Cortex of kidney (tissue), 1 donor: Measurements from ENCODE around the gene FARSB.
"Not testable (repeated sequence)": the region's sequence is repeated elsewhere in the genome, so short reads cannot be mapped to it uniquely, and the experiment has no call there.

ENCODE experiments used
- DNase-seq: peaks from one replicate; lab custom pipeline; 2025; lab: John Stamatoyannopoulos, UW

The FARSB gene

DNA sequence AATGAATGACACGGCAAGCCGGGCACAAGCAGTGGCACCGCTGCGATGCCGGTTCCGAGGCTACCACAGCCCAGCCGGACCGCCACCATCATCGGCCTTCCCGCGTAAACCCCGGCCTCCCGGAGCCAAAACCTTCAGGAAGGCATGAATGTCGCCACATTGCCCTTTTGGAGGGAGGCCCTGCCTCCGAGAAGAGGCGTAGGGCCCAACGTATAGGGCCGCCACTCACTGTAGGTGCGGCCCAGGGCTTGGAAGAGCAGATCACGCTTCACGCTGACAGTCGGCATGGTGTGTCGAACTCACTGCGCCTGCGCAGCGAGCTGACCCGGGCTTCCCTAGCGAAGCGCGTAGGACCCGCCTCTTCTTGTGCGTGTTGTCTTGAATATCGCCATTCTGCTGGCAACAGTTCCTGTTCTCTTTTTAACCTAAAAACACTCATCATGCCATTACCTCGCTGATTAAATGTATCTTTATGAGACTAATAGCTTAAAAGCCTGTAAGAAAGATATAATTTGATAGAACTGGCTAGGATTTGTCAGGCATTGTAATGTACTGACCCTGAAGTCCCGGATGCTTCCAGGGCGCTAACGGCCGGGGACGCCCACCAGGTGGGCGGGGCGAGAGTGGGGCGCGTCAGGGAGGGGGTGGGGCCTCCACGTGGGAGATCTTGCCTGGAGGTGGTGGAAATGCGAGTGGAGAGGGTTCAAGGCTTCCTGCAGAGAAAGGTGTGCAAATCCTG is at the start of gene FARSB:
Gene FARSB (minus strand): TSS at position 306 of the 739 bp plus-strand sequence. CDS start 19 bp downstream, at position 287.
- peak; percentile 80 for DNase-seq

DNA sequence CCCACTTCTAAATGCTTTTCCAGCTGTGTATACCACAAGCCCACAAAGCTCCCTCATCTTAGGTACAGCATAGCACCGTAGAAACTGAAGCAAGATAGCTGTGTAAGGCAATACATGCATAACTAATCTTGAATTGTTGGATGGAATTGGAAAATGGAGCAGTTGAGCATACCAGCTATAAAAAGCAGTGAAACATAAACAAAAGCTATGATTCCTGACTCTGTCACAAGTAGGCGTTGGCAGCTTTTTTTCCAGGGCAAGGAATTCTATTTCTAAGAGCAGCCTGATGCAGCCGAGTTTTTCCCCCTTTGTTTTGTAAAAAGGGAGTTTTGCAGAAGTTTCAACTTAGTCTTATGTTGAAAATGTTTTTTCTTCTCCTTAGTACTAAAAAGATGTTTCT is 48.0 kb upstream of the FARSB start:
- no peak for DNase-seq

DNA sequence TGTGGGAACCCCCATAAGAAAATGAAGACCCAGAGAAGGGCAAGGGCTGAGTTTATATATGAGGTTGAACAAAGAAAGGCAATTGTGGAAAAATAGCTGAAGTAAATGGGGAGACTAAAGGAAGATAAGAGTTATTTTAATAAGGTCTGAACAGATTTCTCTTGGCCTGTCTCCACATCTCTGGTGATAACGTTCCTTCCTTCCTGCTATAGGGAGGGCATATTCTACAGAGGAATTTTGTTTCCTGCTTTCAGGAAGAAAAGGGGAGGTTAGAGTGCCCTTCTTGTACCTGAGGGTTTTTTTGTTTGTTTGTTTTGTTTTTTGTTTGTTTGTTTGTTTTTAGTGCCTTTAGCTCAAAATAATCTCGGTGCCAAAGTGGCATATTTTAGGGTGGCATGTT is 47.2 kb upstream of the FARSB start:
- DNase-seq = no peak

DNA sequence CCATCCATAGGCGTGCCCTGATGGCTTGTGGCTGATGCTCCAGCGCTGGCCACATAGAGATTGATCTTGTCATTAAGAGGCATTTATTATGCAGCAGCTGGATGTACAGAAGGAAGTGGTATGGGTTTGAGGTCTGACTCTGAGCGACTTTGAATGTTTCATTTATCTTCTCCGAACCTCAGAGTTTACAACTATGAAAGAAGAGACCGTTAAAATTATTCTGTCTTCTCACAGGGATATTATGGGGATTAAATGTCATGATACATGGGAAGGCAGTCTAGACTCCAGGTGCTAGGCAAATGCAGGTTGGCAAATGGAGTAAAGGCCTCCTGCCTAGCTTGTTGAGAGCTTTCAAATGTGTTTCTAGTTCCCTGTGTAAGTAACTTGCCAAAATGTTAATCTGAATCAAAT is 45.8 kb upstream of the FARSB start:
- DNase-seq = no peak

DNA sequence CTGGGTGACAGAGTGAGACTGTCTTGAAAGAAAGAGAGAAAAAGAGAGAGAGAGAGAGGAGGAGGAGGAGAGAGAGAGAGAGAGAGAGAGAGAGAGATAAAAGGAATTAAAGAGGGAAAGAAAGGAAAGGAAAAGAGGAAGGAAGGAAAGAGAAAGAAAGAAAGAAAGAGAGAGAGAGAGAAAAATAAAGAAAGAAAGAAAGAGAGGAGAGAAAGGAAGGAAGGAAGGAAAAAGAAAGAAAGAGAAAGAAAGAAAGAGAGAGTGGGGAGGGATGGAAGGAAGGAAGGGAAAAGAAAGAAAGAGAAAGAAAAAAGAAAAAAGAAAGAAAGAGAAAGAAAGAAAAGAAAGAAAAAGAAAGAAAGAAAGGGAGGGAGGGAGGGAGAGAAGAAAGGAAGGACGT is 45.3 kb upstream of the FARSB start:
- no peak for DNase-seq

DNA sequence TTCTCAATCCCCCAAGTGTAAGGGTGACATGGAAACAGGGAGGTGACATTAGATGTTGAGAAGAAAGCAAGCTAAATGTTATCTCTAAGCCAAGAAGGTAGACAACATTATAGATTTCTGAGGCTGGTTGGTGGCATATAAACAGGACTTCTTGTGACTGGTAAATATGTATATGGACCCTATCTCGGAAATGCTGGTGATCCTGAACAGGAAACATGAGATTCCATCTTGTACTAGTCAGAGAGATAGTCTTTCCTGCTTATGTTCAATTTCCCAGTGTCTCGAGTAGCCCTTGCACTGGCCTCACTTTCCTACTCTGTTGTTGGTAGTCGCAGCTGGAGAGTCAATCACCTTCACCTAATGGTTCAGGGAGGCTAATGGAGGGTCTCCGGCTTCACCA is 42.4 kb upstream of the FARSB start:
- DNase-seq = no peak

DNA sequence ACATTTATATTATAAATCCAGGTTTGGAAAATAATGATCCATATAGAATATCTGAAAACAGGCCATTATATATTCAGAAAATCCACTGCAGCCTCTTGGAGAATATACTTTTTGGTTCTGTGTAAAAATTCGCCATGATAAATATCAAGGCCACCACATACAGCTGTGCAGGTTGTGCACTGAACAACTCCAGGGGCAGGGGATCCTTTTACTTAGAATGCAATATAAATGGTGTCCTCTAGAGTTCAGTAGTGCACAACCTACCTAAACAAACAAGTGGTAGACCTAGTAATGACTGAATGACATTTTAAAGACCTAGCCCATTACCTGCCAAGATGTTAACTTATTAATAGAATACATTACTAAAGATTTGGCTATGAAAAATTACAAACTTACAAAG is 37.9 kb upstream of the FARSB start:
- no peak for DNase-seq

DNA sequence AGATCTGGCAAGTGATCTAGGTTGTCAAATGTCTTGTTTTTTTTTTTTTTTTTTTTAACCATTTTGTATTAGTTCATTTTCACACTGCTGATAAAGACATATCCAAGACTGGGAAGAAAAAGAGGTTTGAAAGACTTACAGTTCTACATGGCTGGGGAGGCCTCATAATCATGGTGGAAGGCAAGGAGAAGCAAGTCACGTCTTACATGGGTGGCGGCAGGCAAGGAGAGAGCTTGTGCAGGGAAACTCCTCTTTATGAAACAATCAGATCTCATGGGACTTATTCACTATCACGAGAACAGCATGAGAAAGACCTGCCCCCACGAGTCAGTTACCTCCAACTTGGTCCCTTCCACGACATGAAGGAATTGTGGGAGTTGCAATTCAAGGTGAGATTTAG is 37.5 kb upstream of the FARSB start:
- DNase-seq = not testable (repeated sequence)

DNA sequence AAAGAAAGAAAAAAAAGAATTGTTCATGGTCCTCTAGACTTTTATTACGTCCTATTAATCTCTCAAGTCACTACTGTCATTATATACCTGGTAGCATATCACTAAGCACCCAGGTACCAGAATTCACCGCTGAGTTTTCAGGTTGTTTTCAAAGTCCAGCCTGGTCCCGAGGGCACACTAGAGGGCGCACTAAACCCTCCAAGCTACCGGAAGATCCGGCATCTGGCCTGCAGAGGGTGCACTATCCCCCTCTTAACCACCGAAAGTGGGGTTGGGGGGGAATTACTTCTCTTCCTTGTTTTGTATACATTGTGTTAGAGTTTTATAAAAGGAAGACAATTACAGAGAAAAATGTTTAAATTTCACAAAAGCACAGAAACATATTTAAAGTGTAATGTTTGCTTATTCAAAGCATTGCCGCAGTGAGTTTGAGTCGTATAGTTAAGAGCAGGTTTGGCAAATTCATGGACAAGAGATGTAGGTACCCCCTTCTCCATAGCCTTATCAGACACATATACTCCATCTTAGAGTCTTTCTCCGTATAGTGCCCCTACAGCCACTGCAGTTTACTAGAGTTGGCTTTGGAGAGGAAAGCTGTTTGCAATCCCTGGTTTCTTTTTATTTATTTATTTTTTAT is 34.8 kb upstream of the FARSB start:
- DNase-seq = no peak

DNA sequence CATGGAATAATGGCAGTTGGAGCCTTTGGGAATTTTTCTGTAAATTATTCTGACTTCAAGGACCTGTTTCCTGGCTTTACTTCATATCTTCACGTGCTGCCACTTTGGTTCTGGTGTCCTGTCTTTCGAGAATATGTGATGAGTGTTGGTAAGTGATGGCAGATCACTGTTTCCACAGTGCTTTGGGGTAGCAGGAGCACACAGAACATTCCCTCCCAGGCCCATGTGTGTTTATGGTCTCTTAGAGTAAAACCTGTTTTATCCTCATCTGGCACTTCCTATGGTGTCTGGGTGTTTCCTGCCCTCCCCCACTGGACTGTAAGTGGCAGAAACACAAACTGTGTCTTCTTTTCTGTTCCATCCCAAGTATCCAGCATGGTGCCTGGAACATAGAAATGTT is 33.4 kb upstream of the FARSB start:
- no peak for DNase-seq

DNA sequence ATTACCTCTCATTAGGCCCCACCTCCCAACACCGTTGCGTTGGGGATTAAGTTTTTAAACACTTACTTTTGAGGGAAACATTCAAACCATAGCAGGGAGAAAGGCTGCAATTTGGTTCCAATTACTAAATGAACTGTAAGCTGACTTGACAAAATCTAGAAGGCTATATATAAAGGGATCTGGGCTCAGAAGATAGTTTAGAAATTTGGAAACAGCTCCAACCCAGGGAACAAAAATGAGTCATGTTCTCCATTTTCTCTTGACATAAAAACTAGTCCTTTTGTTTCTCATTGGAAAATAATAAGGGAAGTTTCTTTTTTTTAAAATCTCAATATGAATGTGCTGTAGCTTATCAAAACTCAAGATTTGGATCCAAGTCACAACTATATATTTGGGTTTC is 33.0 kb upstream of the FARSB start:
- no peak for DNase-seq

DNA sequence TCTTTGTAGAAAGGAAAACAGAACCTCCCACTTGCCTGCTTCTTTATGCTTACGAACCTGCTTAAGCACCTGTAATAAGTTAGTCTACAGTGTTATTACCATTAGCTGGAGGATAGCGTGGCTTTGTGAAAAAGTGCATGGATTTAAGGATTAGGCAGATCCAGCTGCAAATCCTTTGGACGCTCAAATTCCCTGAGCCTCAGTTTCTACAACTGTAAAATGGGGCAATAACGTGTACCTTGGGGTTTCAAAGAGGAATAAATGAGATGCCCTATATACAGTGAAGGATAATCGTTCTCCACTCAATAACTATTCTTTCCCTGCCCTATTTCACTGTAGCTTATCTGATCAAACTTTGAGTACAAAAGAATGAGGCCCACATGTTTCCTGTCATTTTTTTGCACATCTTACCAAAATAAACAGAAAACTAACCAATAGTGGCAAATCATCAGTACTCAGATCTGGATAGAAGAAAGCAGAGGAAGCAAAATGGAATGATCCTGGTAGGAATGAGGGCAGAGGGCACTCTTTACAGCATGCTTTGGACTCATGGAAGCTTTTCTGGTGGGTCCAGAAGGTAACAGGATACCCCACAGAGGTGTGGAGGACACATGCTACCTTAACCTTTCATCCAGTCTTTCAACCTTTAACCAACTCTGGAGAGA is 30.3 kb upstream of the FARSB start:
- DNase-seq = no peak

DNA sequence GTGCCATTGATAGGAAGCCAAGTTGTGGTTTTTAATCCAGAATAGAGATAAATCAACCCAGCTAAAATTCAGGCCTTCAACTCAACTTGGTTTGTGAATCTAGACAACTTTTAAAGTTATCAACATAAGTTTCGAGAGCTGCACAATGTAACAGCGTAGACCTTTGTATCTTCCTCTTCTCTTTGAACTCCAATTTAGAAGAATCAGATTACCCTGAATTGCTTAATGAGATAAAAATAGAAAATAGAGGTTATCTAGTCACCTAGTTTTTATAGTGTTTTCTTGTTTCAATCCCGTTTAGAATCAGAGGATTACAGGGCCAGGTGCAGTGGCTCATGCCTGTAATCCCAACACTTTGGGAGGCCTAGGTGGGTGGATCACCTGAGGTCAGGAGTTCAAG is 27.9 kb upstream of the FARSB start:
- no peak for DNase-seq

DNA sequence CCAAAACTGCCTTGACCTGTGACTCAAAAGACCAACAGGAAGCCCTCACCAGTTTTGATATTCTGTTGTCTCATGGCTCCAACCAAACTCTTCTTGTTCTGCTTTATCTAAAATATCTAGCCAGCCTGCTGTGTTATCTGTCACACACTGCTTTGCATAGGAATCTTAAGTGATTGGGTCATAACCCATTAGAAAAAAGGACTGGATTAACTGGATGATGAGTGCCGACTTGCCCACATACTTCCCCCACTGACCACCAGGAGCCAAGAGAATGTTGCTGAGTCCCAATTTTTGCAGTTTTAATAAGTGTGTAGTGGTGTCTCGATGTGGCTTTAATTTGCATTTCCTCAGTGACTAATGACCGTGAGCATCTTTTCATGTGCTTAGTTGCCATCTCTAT is 22.1 kb upstream of the FARSB start:
- DNase-seq = no peak

DNA sequence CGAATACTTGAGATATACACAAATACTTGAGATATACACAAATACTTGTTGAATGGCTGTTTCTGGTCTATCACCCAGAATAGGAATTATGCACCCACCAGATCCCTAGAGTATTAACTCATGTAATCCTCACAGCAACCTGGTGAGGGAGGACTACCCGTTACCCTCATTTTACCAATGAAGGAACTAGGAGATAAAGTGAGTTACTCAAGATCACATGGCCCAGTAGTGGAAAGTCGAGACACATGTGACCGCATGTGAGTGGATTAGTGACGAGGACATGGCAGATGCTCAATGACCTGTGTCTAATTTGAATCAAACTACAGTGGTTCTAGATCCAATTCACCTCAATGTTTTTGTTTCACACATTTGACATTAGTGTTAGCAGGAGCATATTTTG is 18.0 kb upstream of the FARSB start:
- DNase-seq = no peak

DNA sequence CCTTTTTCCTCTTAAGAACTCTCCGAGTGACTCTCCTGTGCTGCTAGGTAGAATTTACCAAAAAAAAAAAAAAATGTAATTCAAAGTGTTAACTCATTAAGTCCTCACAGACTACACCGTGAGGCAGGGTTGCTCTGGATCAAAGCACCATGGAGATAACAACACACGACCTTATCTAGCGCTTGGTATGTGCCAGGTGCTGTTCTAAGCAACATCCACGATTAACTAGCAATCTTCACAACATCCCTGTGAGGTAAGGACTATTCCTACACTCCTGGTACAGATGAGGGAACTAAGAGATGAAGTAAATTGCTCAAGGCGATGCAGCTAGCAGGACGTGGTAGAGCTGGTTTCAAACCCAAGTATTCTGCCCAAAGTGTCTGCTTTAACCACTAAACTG is 17.4 kb upstream of the FARSB start:
- DNase-seq = no peak

DNA sequence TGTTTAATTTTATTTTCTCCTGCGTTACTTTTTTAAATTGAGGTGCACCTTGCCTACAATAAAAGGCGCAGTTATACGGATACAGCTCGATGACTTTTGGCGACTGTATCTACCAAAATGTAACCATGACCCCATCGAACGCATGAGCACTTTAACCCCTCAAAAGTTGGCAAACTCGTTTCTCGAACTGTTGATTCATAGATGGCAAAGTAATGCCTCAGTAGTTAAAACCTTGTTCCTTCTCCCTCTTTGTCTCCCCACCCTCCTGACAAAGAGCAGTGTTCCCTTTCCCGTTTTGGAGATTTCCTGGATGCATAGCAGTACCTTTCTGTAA is 16.1 kb upstream of the FARSB start:
- no peak for DNase-seq

DNA sequence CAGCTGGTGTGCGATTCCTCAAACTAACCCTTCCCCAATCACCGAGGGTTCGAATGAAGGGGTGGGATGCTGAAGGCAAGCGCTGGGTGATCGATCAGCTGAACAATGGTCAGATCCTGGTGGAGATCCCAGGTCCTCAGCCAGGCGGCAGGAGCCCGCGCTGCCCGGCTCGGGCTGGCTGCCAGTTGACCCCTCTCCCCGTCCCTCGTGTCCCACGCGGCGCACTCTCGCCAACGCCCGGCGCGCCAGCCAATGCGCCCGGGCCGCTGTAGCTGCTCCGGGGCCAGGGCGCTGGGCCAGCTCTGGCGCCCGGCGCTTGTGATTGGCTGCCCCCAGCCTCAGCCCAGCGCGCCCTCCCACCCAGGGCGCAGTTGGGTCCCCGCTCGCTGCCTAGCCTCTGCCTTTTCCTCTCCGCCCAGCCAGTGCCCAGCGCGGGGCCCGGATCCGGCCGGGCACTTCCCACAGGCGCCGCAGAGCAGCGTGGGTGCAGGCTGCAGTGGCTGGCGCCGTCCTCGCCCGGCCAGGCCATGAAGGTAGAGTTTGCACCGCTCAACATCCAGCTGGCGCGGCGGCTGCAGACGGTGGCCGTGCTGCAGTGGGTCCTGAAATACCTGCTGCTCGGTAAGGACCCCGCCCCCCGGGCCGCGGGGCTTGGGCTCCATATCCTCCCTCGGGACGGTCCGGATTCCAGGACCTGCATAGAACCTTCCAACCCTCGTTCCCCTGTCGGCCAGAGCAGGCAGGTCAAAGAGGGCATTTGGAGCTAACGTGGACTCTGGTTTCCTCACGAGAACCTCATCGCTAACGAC is 15.6 kb upstream of the FARSB start, which contains the start of gene MOGAT1:
Gene MOGAT1 (plus strand): TSS at position 400 of the 809 bp plus-strand sequence. CDS start 128 bp downstream, at position 528.
- DNase-seq = no peak

DNA sequence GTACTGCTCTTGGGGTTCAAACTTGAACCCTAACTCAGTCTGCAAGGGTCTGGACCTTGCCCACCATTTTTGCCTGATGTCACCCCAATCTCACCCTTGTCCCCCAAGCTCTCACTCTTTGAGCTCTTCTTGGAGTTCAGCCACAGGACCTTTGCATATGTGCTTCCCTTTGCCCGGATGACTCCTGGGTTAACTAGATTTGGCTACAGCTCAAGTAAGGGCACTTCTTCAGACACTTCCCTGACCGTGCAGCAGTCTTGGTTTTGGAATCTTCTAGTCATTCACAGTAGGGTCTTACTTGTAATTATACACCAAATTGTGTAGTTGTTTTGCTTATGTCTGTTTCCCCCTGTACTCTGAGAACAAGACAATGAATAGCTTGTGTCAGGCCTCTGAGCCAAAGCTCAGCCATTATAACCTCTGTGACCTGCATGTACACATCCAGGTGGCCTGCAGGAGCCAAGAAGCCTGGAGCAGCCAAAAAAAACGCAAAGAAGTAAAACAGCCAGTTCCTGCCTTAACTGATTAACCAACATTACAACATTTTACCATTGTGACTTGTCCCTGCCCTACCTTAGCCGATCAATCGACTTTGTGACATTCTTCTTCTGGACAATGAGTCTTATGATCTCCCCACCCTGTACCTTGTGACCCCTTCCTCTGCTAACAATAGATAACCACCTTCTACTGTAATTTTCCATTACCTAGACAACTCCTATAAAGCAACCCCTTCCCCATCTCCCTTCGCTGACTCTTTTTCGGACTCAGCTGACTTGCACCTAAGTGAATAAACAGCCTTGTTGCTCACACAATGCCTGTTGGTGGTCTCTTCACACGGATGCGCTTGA is 14.5 kb upstream of the FARSB start:
- DNase-seq = no peak

DNA sequence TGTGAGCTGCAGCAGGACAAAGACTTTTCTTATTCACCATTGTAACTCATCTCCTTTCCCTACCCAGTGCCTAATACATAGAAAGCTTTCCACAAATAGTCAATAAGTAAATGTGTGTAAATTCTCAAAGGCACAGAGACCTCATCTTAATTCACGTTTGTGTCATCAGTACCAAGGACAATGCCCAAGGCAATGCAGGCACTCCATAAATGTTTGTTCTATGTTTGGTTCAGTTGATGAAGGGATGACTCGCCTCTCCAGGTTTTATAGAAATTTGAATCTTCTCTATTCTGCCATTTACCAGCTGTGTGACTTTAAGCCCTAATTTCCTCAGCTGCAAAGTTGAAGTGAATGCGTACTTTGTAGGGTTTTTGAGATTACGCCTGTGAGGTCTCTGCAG is 13.5 kb upstream of the FARSB start:
- DNase-seq = no peak

DNA sequence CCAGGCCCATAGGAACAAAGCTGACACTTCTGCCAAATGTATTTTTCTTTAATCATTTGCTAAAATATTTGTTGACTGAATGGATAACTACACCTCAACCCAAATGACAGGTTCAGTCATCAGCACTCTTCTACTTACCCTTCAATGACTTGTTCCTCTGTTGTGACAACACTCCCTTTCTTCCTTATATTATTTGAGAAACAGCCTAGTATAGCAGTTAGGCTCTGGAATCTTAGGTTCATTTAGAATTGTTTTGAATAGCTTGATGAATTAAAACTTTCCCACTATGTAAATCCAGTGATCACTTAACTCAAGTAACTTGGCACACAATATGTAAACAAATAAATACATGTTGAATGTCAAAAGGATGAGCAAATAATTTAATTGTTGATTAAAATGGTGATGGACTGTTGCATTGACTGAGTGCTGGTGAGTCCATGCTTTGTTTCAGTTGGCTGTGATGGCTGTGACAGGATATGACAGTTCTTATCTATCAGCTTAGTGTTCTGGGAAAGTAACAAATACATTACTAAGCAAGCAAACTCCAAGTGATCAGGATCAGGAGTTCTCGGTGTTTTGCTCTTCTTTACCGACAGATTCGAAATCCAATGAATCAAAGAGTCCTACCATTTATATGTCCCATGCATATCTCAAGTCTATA is 12.7 kb upstream of the FARSB start:
- DNase-seq = no peak
